Sigmoid colon (tissue), 3 donors: ENCODE measurements around the gene PPP1R14B.

Experiments used
- POLR2A ChIP-seq, 2 donors: fragments of 450-650 bp; IDR thresholded peaks; one replicate each; pipeline ENCODE4 v1.6.1; 2016; ENCODE audit warnings: antibody characterized with exemption in 2 of 2, mild to moderate bottlenecking in 2 of 2, moderate library complexity in 2 of 2
- TF ChIP-seq, protein P1 (sequence below), 4 experiments: fragments of 450-650 bp in 3 of 4; fragments of 200-600 bp in 1 of 4; IDR thresholded peaks; one replicate each; pipeline ENCODE4 v1.5.1; 2016 to 2019; ENCODE audit warnings: antibody characterized with exemption in 4 of 4, mild to moderate bottlenecking in 3 of 4, moderate library complexity in 2 of 4

DNA sequence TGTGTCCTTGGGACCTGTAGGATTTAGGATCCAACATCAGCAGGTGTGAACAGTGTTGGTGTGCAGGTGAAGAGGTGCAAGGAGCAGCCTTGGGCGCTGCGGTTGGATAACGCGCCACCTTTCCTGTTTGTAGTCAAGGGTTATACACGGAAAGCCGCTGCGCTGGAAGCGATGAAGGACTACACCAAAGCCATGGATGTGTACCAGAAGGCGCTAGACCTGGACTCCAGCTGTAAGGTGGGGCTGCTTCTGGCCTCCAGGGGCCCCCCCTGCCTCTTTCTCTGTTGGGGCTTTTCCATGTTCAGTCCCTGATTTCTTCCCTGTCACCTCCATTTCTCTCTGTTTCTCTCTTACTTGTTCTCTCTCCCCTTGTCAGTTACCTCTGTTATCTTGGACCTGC is 43.8 kb downstream of the PPP1R14B start:
- TF ChIP-seq POLR2A (IDR thresholded peaks at IDR 0.05): no peak
- TF ChIP-seq, protein P1, sequence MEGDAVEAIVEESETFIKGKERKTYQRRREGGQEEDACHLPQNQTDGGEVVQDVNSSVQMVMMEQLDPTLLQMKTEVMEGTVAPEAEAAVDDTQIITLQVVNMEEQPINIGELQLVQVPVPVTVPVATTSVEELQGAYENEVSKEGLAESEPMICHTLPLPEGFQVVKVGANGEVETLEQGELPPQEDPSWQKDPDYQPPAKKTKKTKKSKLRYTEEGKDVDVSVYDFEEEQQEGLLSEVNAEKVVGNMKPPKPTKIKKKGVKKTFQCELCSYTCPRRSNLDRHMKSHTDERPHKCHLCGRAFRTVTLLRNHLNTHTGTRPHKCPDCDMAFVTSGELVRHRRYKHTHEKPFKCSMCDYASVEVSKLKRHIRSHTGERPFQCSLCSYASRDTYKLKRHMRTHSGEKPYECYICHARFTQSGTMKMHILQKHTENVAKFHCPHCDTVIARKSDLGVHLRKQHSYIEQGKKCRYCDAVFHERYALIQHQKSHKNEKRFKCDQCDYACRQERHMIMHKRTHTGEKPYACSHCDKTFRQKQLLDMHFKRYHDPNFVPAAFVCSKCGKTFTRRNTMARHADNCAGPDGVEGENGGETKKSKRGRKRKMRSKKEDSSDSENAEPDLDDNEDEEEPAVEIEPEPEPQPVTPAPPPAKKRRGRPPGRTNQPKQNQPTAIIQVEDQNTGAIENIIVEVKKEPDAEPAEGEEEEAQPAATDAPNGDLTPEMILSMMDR (IDR thresholded peaks at IDR 0.05): no peak
